Measurements from ENCODE around the gene ADGRG6. TPM values are rescaled to one million over a fixed set of nuclear protein-coding genes. Genes with fewer than 3 reads are reported as not detected.

Gene ADGRG6
- total RNA-seq, 2 donors from 2014 or later, result 0.18 to 0.25 TPM

DNA sequence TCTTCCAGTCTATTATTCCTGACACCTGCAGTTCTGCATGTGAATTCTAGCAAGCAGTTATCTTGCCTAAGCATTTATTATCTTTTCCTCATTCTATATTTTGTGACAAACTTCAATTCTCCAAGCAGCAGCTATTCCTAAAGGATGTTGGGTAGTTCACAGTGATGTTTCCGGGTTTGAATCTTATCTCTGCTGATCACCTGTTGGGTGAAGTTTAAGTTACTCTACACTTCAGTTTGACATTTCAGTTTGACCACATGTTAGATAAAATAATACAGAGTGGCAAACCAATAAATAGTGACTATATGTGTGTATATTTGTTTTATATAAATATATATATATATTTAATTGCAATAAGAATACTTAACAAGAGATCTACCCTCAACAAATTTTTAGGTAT lies 168.6 kb downstream of the ADGRG6 start:
- DNase-seq, result no peak
- Mint-ChIP-seq H3K36me3 (ENCODE audit: low read depth) (peaks cover 2% of the 10 kb centered on the region), H3K4me1 (peaks cover 8% of the 10 kb centered on the region), H3K4me3 (no peak overlapping the region), H3K27ac (no peak overlapping the region), H3K27me3 (peaks cover 21% of the 10 kb centered on the region)
- no peak for ATAC-seq
- H3K9me3 ChIP-seq (ENCODE audit: control insufficient read depth, low read length, poor library complexity, severe bottlenecking), result no peaks in the 10 kb centered on the region

DNA sequence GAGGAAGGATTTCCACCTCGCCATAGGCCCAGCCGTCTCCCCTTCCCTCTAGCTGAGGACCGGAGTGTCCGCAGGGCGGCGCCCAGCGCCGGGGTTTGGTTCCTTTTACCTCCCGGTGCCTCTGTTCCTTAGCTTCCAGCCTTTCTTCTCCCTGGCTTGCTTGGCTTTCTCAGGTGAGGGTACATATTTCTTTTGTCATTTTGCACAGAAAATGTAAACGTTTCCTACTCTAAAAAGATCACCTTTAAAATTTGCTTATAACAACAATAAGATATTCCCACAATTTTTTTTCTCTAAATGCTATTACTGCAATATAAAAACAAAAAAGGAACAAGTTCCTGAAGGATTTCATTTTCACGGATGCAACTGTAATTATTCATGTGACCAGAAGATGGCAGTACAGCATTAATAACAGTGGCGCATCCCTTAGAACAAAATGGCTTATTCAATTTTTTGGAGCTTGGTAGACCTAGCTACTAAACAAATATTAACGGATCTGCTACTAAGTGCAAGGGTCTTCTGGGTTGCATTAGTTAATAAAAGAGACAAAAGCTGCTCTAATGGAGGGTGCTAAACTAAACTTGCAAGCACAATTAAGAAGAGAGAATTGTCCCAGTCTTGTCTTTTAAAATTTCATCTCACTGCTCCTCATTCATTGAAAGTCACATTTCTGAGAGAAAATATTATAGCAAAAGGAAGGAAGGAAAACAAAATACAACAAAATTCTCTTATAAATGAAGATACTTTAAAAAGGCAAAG lies 172.9 kb downstream of the ADGRG6 start:
- peak; percentile 65 for ATAC-seq

DNA sequence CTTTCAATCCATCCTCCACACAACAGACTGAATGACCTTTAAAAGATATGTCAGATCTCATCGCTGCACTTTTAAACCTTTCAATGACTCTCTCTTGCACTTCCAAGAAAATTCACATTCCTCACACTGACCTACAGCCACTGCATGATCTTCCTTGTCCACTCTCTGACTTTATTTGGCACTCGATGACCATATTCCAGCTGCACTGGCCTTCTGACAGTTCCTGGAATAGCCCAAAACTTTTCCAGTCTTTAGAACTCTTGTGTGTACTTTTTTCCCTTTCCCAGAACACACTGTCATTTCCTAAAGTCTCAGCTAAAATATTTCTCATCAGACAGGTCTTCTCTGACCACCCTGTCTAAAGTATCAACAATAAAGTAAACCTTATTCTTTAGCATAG lies 174.6 kb downstream of the ADGRG6 start:
- ATAC-seq (no peak), DNase-seq (no peak)
- no peaks in the 10 kb centered on the region for H3K9me3 ChIP-seq (ENCODE audit: control insufficient read depth, low read length, poor library complexity, severe bottlenecking)
- peaks cover 12% of the 10 kb centered on the region for H3K27me3 Mint-ChIP-seq
- no peak overlapping the region for H3K27ac Mint-ChIP-seq
- H3K4me1 Mint-ChIP-seq, result peaks cover 7% of the 10 kb centered on the region
- H3K4me3 Mint-ChIP-seq, result no peak overlapping the region
- no peaks in the 10 kb centered on the region for H3K36me3 Mint-ChIP-seq (ENCODE audit: low read depth)

More for the DNA sequence above, 172.9 kb downstream of the ADGRG6 start:
- Mint-ChIP-seq H3K4me1 (peaks cover 7% of the 10 kb centered on the region), H3K27ac (peak overlapping the region; percentile 14), H3K4me3 (no peak overlapping the region), H3K36me3 (ENCODE audit: low read depth) (no peaks in the 10 kb centered on the region), H3K27me3 (peaks cover 11% of the 10 kb centered on the region)
- no peak for DNase-seq
- no peaks in the 10 kb centered on the region for H3K9me3 ChIP-seq (ENCODE audit: control insufficient read depth, low read length, poor library complexity, severe bottlenecking)

DNA sequence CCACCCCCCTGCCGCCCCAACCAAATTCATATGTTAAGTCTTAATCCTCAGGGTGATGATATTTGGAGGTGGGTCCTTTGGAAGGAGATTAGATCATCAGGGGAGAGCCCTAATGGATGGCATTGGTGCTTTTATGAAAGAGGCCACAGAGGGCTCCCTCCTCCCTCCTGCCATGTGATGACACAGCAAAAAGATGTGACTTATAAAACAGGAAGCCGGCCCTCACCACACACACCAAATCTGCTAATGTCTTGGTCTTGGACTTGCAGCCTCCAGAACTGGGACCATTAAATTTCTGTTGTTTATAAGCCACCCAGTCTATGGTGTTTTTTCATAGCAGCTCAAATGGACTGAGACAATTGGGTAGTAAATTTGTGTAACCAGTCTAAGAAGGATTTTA lies 176.3 kb downstream of the ADGRG6 start:
- peaks cover 26% of the 10 kb centered on the region for H3K27me3 Mint-ChIP-seq
- H3K9me3 ChIP-seq (ENCODE audit: control insufficient read depth, low read length, poor library complexity, severe bottlenecking), result no peaks in the 10 kb centered on the region
- H3K36me3 Mint-ChIP-seq (ENCODE audit: low read depth), result no peaks in the 10 kb centered on the region
- DNase-seq, result no peak
- H3K4me1 Mint-ChIP-seq, result peaks cover 7% of the 10 kb centered on the region
- ATAC-seq, result no peak
- no peak overlapping the region for H3K4me3 Mint-ChIP-seq
- H3K27ac Mint-ChIP-seq, result no peak overlapping the region

DNA sequence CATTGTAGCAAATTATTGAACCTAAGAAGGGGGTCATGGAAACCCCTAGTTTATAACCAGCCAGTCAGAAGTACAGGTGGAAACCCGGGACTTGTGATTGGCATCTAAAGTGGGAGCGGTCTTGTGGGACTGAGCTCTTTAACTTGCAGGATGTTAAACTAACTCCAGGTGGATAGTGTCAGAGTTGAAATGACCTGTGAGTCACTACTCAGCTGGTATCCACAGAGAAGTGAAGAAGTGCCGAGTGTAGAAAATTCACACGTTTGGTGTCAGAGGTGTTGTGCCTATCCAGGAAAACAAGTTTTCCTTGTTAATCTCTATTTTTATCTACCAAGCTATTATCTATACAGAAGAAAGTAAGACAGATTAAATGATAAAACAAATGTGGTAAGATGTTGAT lies 179.7 kb downstream of the ADGRG6 start:
- peaks cover 2% of the 10 kb centered on the region for H3K4me1 Mint-ChIP-seq
- no peak for ATAC-seq
- DNase-seq, result no peak
- H3K36me3 Mint-ChIP-seq (ENCODE audit: low read depth), result no peaks in the 10 kb centered on the region
- no peak overlapping the region for H3K27ac Mint-ChIP-seq
- no peak overlapping the region for H3K4me3 Mint-ChIP-seq
- H3K9me3 ChIP-seq (ENCODE audit: control insufficient read depth, low read length, poor library complexity, severe bottlenecking), result no peaks in the 10 kb centered on the region
- H3K27me3 Mint-ChIP-seq, result peaks cover 19% of the 10 kb centered on the region

DNA sequence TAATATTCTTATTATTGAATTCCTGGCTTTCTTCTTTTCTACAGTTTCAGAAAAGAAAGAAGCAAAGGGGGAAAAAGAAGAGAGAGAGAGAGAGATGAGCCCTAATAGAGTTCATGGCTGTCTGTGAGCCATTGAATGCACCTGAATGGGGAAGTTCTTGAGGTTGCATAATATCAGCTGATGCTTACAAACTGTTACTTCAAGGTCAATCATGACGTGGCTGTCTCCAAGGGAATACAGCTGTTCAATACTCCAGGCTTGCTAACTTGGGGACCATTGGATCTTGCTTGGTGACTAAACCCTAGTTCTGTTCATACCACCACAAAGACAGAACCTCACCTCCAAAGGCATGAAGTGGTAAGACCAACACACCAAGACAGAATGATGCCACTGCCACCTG lies 180.4 kb downstream of the ADGRG6 start:
- ATAC-seq, result no peak
- Mint-ChIP-seq H3K27ac (no peak overlapping the region), H3K36me3 (ENCODE audit: low read depth) (no peaks in the 10 kb centered on the region), H3K4me3 (no peak overlapping the region), H3K27me3 (peaks cover 19% of the 10 kb centered on the region), H3K4me1 (peaks cover 2% of the 10 kb centered on the region)
- H3K9me3 ChIP-seq (ENCODE audit: control insufficient read depth, low read length, poor library complexity, severe bottlenecking), result no peaks in the 10 kb centered on the region
- DNase-seq, result no peak

DNA sequence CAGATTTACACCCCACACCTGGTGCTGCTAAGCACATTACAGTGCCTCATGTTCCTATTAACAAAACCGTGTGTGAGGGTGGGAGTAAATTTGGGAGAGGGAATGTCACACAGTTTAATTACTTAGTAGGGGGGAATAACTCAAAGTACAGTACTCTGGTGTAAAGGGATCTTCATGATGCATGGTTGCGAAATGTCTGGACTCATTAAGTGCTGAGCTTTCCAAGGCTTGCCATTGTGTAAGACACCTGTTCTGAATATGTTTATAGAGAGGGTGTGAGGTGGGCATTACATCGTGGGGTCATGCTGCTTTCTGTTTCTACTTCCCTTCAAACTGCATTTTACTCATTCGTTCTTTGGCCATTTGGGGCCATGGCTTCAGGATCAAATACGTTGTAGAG lies 181.2 kb downstream of the ADGRG6 start:
- Mint-ChIP-seq H3K4me3 (no peak overlapping the region), H3K27me3 (peaks cover 19% of the 10 kb centered on the region), H3K27ac (no peak overlapping the region), H3K36me3 (ENCODE audit: low read depth) (no peaks in the 10 kb centered on the region), H3K4me1 (peaks cover 2% of the 10 kb centered on the region)
- ATAC-seq (no peak), DNase-seq (no peak)
- H3K9me3 ChIP-seq (ENCODE audit: control insufficient read depth, low read length, poor library complexity, severe bottlenecking), result no peaks in the 10 kb centered on the region

DNA sequence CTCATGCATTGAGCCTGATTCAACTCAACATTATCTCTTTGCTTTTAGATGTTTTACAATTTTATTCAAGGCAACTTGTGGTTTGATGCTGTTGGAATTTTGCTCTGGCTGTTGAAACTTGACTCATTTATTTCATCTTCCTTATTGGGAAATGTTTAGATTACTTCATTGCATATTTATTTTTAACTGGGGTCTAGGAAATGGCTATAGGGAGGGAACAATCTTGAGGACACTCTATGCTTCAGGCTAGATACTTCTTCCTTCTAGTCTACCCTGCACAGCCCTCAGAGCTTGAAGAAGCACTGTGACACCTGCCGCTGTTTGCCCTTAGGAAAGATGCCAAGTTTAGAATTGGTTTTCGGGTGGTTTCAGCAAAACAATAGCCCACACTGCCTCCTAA lies 183.4 kb downstream of the ADGRG6 start:
- DNase-seq (no peak), ATAC-seq (no peak)
- no peaks in the 10 kb centered on the region for H3K9me3 ChIP-seq (ENCODE audit: control insufficient read depth, low read length, poor library complexity, severe bottlenecking)
- H3K27ac Mint-ChIP-seq, result no peak overlapping the region
- no peak overlapping the region for H3K4me3 Mint-ChIP-seq
- H3K36me3 Mint-ChIP-seq (ENCODE audit: low read depth), result no peaks in the 10 kb centered on the region
- peaks cover 24% of the 10 kb centered on the region for H3K27me3 Mint-ChIP-seq
- peaks cover 3% of the 10 kb centered on the region for H3K4me1 Mint-ChIP-seq

DNA sequence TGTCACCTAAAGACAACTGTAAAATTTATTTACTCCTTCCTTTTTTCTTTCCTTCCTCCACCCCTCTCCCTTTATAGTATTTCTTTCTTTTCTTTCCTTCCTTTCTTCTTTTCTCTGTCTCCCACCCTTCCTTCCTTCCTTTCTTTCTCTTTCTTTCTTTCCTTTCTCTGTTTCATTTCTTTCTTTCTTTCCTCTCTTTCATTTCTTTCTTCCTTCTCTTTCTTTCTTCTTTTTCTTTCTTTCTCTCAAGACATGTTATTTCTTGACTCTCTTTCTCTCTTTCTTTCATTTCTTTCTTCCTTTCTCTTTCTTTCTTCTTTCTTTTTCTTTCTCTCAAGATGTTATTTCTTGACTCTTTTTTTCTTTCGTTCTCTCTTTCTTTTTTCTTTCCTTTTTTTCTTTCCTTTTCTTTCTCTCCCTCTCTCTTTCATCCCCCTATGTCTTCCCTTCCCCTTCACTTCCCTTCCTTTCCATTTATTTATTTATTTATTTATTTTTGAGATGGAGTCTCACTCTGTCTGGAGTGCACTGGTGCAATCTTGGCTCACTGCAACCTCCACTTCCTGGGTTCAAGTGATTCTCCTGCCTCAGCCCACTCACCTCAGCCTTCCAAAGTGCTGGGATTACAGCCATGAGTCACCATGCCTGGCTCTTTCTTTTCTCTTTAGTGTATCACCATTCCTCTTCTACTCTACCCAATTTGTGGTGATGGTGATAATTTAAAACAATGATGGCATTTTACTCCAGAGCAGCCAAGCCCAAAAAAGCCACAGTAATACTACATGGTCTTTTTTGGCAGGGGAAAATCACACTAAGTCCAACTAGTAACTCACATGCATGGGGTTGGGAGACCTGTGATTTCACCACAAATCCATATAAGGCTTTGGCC lies 188.2 kb downstream of the ADGRG6 start:
- ATAC-seq, result no peak
- peaks cover 24% of the 10 kb centered on the region for H3K27me3 Mint-ChIP-seq
- H3K9me3 ChIP-seq (ENCODE audit: control insufficient read depth, low read length, poor library complexity, severe bottlenecking), result no peaks in the 10 kb centered on the region
- peaks cover 3% of the 10 kb centered on the region for H3K4me1 Mint-ChIP-seq
- no peak overlapping the region for H3K4me3 Mint-ChIP-seq
- no peak overlapping the region for H3K27ac Mint-ChIP-seq
- H3K36me3 Mint-ChIP-seq (ENCODE audit: low read depth), result no peaks in the 10 kb centered on the region
- DNase-seq, result no peak

Other genes starting within 250 kb of the ADGRG6 start
- gene GJE1, start 169.1 kb upstream of the ADGRG6 start, total RNA-seq, result not detected
- gene NMBR, start 154.9 kb upstream of the ADGRG6 start, total RNA-seq, result not detected
- gene VTA1, start 154.7 kb upstream of the ADGRG6 start, total RNA-seq, result 10 to 100 TPM; 17.0 to 17.2 TPM